Measurements from ENCODE around the gene DUSP22.

DNA sequence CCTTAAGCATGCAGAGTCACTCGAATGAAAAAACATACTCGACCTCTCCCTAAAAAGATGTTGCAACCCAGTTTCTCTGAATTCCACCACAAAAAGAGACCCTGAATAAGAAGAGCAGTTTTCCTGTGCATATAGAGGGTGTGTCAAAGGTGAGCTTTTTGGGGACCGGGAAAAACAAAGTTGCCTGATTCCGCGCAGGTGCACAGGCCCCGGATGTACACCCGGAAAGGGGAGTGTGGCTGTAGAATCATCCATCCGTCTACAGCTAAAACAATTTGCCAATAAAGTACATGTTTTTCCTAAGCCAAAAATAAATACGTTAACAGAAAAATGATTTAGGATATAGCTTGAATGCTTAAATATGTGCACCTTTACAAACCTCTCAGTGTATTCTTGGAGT, 58.1 kb downstream of the DUSP22 start:
- TF ChIP-seq MAZ (IDR thresholded peaks at IDR 0.05; ENCODE audit: borderline replicate concordance, low read depth, low read length) = no peak
- TF ChIP-seq, protein P1, sequence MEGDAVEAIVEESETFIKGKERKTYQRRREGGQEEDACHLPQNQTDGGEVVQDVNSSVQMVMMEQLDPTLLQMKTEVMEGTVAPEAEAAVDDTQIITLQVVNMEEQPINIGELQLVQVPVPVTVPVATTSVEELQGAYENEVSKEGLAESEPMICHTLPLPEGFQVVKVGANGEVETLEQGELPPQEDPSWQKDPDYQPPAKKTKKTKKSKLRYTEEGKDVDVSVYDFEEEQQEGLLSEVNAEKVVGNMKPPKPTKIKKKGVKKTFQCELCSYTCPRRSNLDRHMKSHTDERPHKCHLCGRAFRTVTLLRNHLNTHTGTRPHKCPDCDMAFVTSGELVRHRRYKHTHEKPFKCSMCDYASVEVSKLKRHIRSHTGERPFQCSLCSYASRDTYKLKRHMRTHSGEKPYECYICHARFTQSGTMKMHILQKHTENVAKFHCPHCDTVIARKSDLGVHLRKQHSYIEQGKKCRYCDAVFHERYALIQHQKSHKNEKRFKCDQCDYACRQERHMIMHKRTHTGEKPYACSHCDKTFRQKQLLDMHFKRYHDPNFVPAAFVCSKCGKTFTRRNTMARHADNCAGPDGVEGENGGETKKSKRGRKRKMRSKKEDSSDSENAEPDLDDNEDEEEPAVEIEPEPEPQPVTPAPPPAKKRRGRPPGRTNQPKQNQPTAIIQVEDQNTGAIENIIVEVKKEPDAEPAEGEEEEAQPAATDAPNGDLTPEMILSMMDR (IDR thresholded peaks at IDR 0.05) = no peak
- TF ChIP-seq RCOR1 (IDR thresholded peaks at IDR 0.05; ENCODE audit: low read depth, low read length) = no peak
- TF ChIP-seq POLR2A (IDR thresholded peaks at IDR 0.05; ENCODE audit: low read length) = no peak
- no peak for TF ChIP-seq KDM5A (IDR thresholded peaks at IDR 0.05)
- TF ChIP-seq CHD4 (IDR thresholded peaks at IDR 0.05; ENCODE audit: borderline replicate concordance) = no peak
- no peak for TF ChIP-seq CEBPB (IDR thresholded peaks at IDR 0.05)
- TF ChIP-seq CHD2 (IDR thresholded peaks at IDR 0.05; ENCODE audit: low read length, partially characterized antibody) = no peak
- no peak for TF ChIP-seq ESRRA (IDR thresholded peaks at IDR 0.05; ENCODE audit: borderline replicate concordance, low read length)
- TF ChIP-seq FOXS1 (CRISPR knock-in tag; IDR thresholded peaks at IDR 0.05) = no peak
- TF ChIP-seq, protein P2, sequence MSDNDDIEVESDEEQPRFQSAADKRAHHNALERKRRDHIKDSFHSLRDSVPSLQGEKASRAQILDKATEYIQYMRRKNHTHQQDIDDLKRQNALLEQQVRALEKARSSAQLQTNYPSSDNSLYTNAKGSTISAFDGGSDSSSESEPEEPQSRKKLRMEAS (IDR thresholded peaks at IDR 0.05) = no peak
